GM21526 (cell line): ENCODE data around the gene RFX1.
A peak's percentile ranks its signal among the peaks of the same experiment; 100 is the strongest.
"Not testable (repeated sequence)": the region's sequence is repeated elsewhere in the genome, so short reads cannot be mapped to it uniquely, and the experiment has no call there.

Experiments
- ATAC-seq: cut with Tn5 transposase; IDR thresholded peaks from one replicate; pipeline ENCODE4 v1.9.1; 2021; ENCODE audit warnings: moderate library complexity; ENCODE audit not compliant: unreplicated experiment, low FRiP score

The RFX1 gene

GRCh38 chr19:14006085-14006765 is at the start of gene RFX1:
Gene RFX1 (minus strand): TSS chr19:14006320. CDS start chr19:13993843, 12,477 bp downstream.
- ATAC-seq = peak; percentile 68

- no peak for ATAC-seq
Measured at GRCh38 chr19:14055396-14055795, 49.3 kb upstream of the RFX1 start.

- no peak for ATAC-seq
Measured at GRCh38 chr19:14054721-14055120, 48.6 kb upstream of the RFX1 start.

GRCh38 chr19:14054099-14054498 is 48.0 kb upstream of the RFX1 start:
- ATAC-seq = no peak

GRCh38 chr19:14053500-14053899 is 47.4 kb upstream of the RFX1 start:
- no peak for ATAC-seq

- no peak for ATAC-seq
Measured at GRCh38 chr19:14053032-14053431, 46.9 kb upstream of the RFX1 start.

GRCh38 chr19:14052470-14052869 is 46.4 kb upstream of the RFX1 start:
- ATAC-seq = no peak

GRCh38 chr19:14051980-14052379 is 45.9 kb upstream of the RFX1 start:
- no peak for ATAC-seq

GRCh38 chr19:14050961-14051360 is 44.8 kb upstream of the RFX1 start:
- ATAC-seq = not testable (repeated sequence)

- no peak for ATAC-seq
Measured at GRCh38 chr19:14050512-14050911, 44.4 kb upstream of the RFX1 start.

GRCh38 chr19:14048443-14049153 is 42.5 kb upstream of the RFX1 start:
- no peak for ATAC-seq

GRCh38 chr19:14047866-14048265 is 41.7 kb upstream of the RFX1 start:
- ATAC-seq = not testable (repeated sequence)

- not testable (repeated sequence) for ATAC-seq
Measured at GRCh38 chr19:14042659-14043608, 36.8 kb upstream of the RFX1 start.

- ATAC-seq = no peak
Measured at GRCh38 chr19:14039181-14039580, 33.1 kb upstream of the RFX1 start.

- no peak for ATAC-seq
Measured at GRCh38 chr19:14035706-14036105, 29.6 kb upstream of the RFX1 start.

- not testable (repeated sequence) for ATAC-seq
Measured at GRCh38 chr19:14035159-14035558, 29.0 kb upstream of the RFX1 start.

GRCh38 chr19:14033946-14034345 is 27.8 kb upstream of the RFX1 start:
- ATAC-seq = no peak

- no peak for ATAC-seq
Measured at GRCh38 chr19:14031719-14032480, 25.8 kb upstream of the RFX1 start, which contains the start of gene IL27RA. Gene IL27RA (plus strand): TSS chr19:14031762. CDS start chr19:14031873, 111 bp downstream.

GRCh38 chr19:14030997-14031718 is 25.0 kb upstream of the RFX1 start:
- no peak for ATAC-seq
